Kidney epithelial cell (primary cell): ENCODE measurements around the gene MRPS10. TPM values are rescaled to one million over a fixed set of nuclear protein-coding genes. Genes with fewer than 3 reads are reported as not detected.

Experiments used
- DNase-seq: peaks from one replicate; pipeline ENCODE4 v3.0.0-alpha.2; 2010; ENCODE audit warnings: low read depth
- H3K27me3 ChIP-seq: 2 replicates; pipeline ENCODE4 v1.6.0; 2011; ENCODE audit warnings: low read length; ENCODE audit not compliant: control insufficient read depth, insufficient read depth
- H3K36me3 ChIP-seq: 2 replicates; pipeline ENCODE4 v1.5.1; 2011; ENCODE audit warnings: low read length; ENCODE audit not compliant: control insufficient read depth, insufficient read depth
- H3K4me3 ChIP-seq: 2 replicates; pipeline ENCODE4 v1.5.1; 2011; ENCODE audit warnings: low read depth, mild to moderate bottlenecking, control low read depth, low read length
- CTCF ChIP-seq: IDR thresholded peaks from 2 replicates; pipeline ENCODE4 v1.5.1; 2011; ENCODE audit warnings: mild to moderate bottlenecking, moderate library complexity, low read length, control low read depth, inconsistent platforms; ENCODE audit not compliant: insufficient read depth, poor library complexity, severe bottlenecking
- total RNA-seq: library from RNA; depleted of rRNA; stranded (reverse); fragments of >200 nt; gene quantifications from 2 replicates; pipeline ENCODE4 v1.2.3, GENCODE V29; 2015

Gene MRPS10
- total RNA-seq, 1 donor from 2014 or later = 53.1 TPM

GRCh38 chr6:42228305-42228704 is 10.6 kb upstream of the MRPS10 start:
- Histone ChIP-seq H3K4me3 (no peak overlapping the region), H3K36me3 (no peaks in the 10 kb centered on the region), H3K27me3 (no peaks in the 10 kb centered on the region)
- TF ChIP-seq CTCF = no peak
- DNase-seq = no peak

GRCh38 chr6:42227173-42227850 is 9.7 kb upstream of the MRPS10 start:
- no peaks in the 10 kb centered on the region for H3K36me3 ChIP-seq
- no peak overlapping the region for H3K4me3 ChIP-seq
- H3K27me3 ChIP-seq = no peaks in the 10 kb centered on the region
- TF ChIP-seq CTCF = no peak
- no peak for DNase-seq

GRCh38 chr6:42226645-42227143 is 9.0 kb upstream of the MRPS10 start:
- H3K36me3 ChIP-seq = no peaks in the 10 kb centered on the region
- H3K27me3 ChIP-seq = no peaks in the 10 kb centered on the region
- peak; percentile 88 for DNase-seq
- H3K4me3 ChIP-seq = no peak overlapping the region
- TF ChIP-seq CTCF = no peak

DNA sequence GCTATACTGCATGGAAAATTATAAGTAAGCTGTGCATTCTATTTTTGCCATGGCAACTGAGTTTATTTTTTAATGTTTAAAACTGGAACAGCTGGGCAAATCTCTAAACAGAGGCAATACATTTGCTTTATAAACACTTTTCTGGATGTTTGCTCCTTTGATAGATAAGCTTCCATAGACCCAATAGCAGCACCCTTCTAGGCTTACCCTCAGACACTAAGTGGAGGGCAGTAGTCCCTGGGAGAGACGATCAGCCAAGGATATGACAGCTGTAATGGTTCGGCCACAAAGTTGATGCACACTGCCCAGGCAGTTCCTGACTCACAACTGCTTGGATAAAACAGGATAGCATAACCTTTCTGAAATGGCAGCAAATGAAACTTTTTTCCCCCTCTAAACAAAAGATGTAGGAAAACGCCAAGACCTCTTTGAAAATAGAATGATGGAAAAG is 8.5 kb upstream of the MRPS10 start:
- TF ChIP-seq CTCF = no peak
- no peak overlapping the region for H3K4me3 ChIP-seq
- H3K27me3 ChIP-seq = no peaks in the 10 kb centered on the region
- no peaks in the 10 kb centered on the region for H3K36me3 ChIP-seq
- DNase-seq = no peak

DNA sequence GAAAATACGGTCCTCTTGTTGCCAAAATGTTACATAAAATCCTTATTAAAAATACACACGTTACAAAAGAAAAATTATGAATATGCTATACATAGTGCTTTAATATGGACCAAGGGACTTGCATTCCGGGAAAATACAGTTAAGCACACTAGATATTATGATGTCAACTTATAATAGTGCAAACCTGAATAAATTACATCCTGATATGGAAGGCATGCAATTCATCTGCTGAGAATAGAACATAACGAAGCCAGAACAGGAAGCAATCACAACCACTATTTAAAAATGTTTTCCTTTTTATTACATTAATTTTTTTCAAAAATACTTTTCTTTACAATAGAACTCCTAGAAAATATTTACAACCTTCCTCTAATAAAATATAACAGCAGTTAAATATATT is 7.8 kb upstream of the MRPS10 start:
- TF ChIP-seq CTCF = no peak
- H3K36me3 ChIP-seq = no peaks in the 10 kb centered on the region
- no peaks in the 10 kb centered on the region for H3K27me3 ChIP-seq
- no peak overlapping the region for H3K4me3 ChIP-seq
- no peak for DNase-seq

- no peak for TF ChIP-seq CTCF
- no peaks in the 10 kb centered on the region for H3K36me3 ChIP-seq
- DNase-seq = no peak
- no peaks in the 10 kb centered on the region for H3K27me3 ChIP-seq
- no peak overlapping the region for H3K4me3 ChIP-seq
Observed at GRCh38 chr6:42225029-42225339, 7.3 kb upstream of the MRPS10 start.
